Left kidney (tissue), 8 donors: ENCODE results near the gene RPAP3. TPM values are rescaled to one million over a fixed set of nuclear protein-coding genes. Genes with fewer than 3 reads are reported as not detected.
A peak's percentile ranks its signal among the peaks of the same experiment; 100 is the strongest.

Experiments used
- DNase-seq: peaks from one replicate; pipeline ENCODE4 v3.0.0-alpha.2; 2013
- long read RNA-seq, 8 donors: transcript quantifications; one replicate each; lab custom pipeline, GENCODE V29; 2026
- polyA plus RNA-seq: library from polyadenylated mRNA; unstranded; fragments of 120-200 nt; gene quantifications from one replicate; pipeline ENCODE4 v1.2.1, GENCODE V29; 2013; ENCODE audit not compliant: insufficient read length

The RPAP3 gene
- 54.1 TPM for polyA plus RNA-seq
- long read RNA-seq, donor 1, partial matches to known transcripts: 0 of 1 reads
- long read RNA-seq, donor 1, other reads (novel, unspliced or antisense): 0 of 1 reads
- long read RNA-seq, donor 2, full-length matches to known transcripts: 8 of 8 reads
- long read RNA-seq, donor 2, partial matches to known transcripts: 0 of 8 reads
- long read RNA-seq, donor 2, other reads (novel, unspliced or antisense): 0 of 8 reads
- long read RNA-seq, donor 3, full-length matches to known transcripts: 5 of 5 reads
- long read RNA-seq, donor 3, partial matches to known transcripts: 0 of 5 reads
- long read RNA-seq, donor 3, other reads (novel, unspliced or antisense): 0 of 5 reads
- long read RNA-seq, donor 4: 0 reads
- long read RNA-seq, donor 5, full-length matches to known transcripts: 15 of 28 reads
- long read RNA-seq, donor 5, partial matches to known transcripts: 7 of 28 reads
- long read RNA-seq, donor 5, other reads (novel, unspliced or antisense): 6 of 28 reads
- long read RNA-seq, donor 6, full-length matches to known transcripts: 5 of 5 reads
- long read RNA-seq, donor 6, partial matches to known transcripts: 0 of 5 reads
- long read RNA-seq, donor 6, other reads (novel, unspliced or antisense): 0 of 5 reads
- long read RNA-seq, donor 7, full-length matches to known transcripts: 23 of 23 reads
- long read RNA-seq, donor 7, partial matches to known transcripts: 0 of 23 reads
- long read RNA-seq, donor 7, other reads (novel, unspliced or antisense): 0 of 23 reads
- long read RNA-seq, donor 8, full-length matches to known transcripts: 3 of 3 reads
- long read RNA-seq, donor 8, partial matches to known transcripts: 0 of 3 reads
- long read RNA-seq, donor 8, other reads (novel, unspliced or antisense): 0 of 3 reads

- DNase-seq: peak; percentile 93
Observed at GRCh38 chr12:47705566-47706425, at the start of gene RPAP3. RPAP3 (minus strand) TSS chr12:47706030; CDS start chr12:47702840, 3,190 bp downstream.

- no peak for DNase-seq
Observed at GRCh38 chr12:47754881-47755280, 49.1 kb upstream of the RPAP3 start.

GRCh38 chr12:47754126-47754525, 48.3 kb upstream of the RPAP3 start:
- no peak for DNase-seq

GRCh38 chr12:47753021-47754001, 47.5 kb upstream of the RPAP3 start:
- DNase-seq: peak; percentile 37

GRCh38 chr12:47752552-47752951, 46.7 kb upstream of the RPAP3 start:
- DNase-seq: no peak

GRCh38 chr12:47752121-47752520, 46.3 kb upstream of the RPAP3 start:
- no peak for DNase-seq

GRCh38 chr12:47751561-47751960, 45.7 kb upstream of the RPAP3 start:
- no peak for DNase-seq

- DNase-seq: no peak
Observed at GRCh38 chr12:47750916-47751470, 45.2 kb upstream of the RPAP3 start.

- no peak for DNase-seq
Observed at GRCh38 chr12:47750229-47750798, 44.5 kb upstream of the RPAP3 start.

GRCh38 chr12:47748899-47749298, 43.1 kb upstream of the RPAP3 start:
- DNase-seq: no peak

GRCh38 chr12:47748507-47748828, 42.6 kb upstream of the RPAP3 start:
- DNase-seq: no peak

- DNase-seq: no peak
Observed at GRCh38 chr12:47747596-47748506, 42.0 kb upstream of the RPAP3 start.

GRCh38 chr12:47747126-47747525, 41.3 kb upstream of the RPAP3 start:
- no peak for DNase-seq

GRCh38 chr12:47746523-47746922, 40.7 kb upstream of the RPAP3 start:
- no peak for DNase-seq

GRCh38 chr12:47746073-47746472, 40.2 kb upstream of the RPAP3 start:
- no peak for DNase-seq

- DNase-seq: no peak
Observed at GRCh38 chr12:47745485-47746041, 39.7 kb upstream of the RPAP3 start.

- no peak for DNase-seq
Observed at GRCh38 chr12:47744778-47745436, 39.1 kb upstream of the RPAP3 start.

- no peak for DNase-seq
Observed at GRCh38 chr12:47744005-47744651, 38.3 kb upstream of the RPAP3 start.
